Activated CD4-positive, alpha-beta T cell treated with anti-CD3 and anti-CD28 coated beads for 36 hours (primary cell): ENCODE measurements around the gene GLOD5. TPM values are rescaled to one million over a fixed set of nuclear protein-coding genes. Genes with fewer than 3 reads are reported as not detected.
"Not testable (repeated sequence)": the region's sequence is repeated elsewhere in the genome, so short reads cannot be mapped to it uniquely, and the experiment has no call there.

Source experiments
- ATAC-seq: fragments of 200-7000 bp; cut with Tn5 transposase; one replicate; pipeline ENCODE4 v1.10.0; 2021; ENCODE audit warnings: mild to moderate bottlenecking, moderate library complexity
- CTCF ChIA-PET: fragments of 350-600 bp; sonication (Branson Sonifier 250); formaldehyde crosslinking; loops from one replicate; lab custom pipeline; 2021; ENCODE audit warnings: antibody characterized with exemption; lab: Charles Lee
- POLR2A ChIA-PET: fragments of 350-600 bp; sonication (Branson Sonifier 250); formaldehyde crosslinking; loops from one replicate; lab custom pipeline; 2021; ENCODE audit warnings: antibody characterized with exemption, inconsistent platforms; lab: Charles Lee
- DNase-seq: peaks from one replicate; pipeline ENCODE4 v3.0.0-alpha.2; 2020
- H3K27ac Mint-ChIP-seq: one replicate; pipeline ENCODE4 v1.8.0; 2021; ENCODE audit warnings: mixed read lengths
- H3K27me3 Mint-ChIP-seq: one replicate; pipeline ENCODE4 v1.8.0; 2021; ENCODE audit warnings: mixed read lengths
- H3K36me3 Mint-ChIP-seq: one replicate; pipeline ENCODE4 v1.8.0; 2021; ENCODE audit warnings: low read depth, mixed read lengths
- H3K4me1 Mint-ChIP-seq: one replicate; pipeline ENCODE4 v1.8.0; 2021; ENCODE audit warnings: mixed read lengths
- H3K4me3 Mint-ChIP-seq: one replicate; pipeline ENCODE4 v1.8.0; 2021; ENCODE audit warnings: mild to moderate bottlenecking, moderate library complexity, mixed read lengths
- H3K9me3 Mint-ChIP-seq: one replicate; pipeline ENCODE4 v1.8.0; 2021; ENCODE audit warnings: low read depth, mixed read lengths
- intact Hi-C, 2 experiments: fragments of 100-400 bp; cut with DNase I in 1 of 2; cut with micrococcal nuclease in 1 of 2; formaldehyde crosslinking; loops; one replicate each; pipeline versions ENCODE4 v1.14.2 to v1.15.1; 2022 to 2024; cut with DNase I, micrococcal nuclease
- total RNA-seq, 2 experiments: library from RNA; stranded (reverse); gene quantifications; one replicate each; pipeline ENCODE4 v1.2.3, GENCODE V29; 2021

GLOD5 gene
- total RNA-seq, 2 experiments from 2014 or later: not detected

- peaks cover 18% of the 10 kb centered on the region for H3K36me3 Mint-ChIP-seq
- ChIA-PET CTCF (no interaction called here), POLR2A (no interaction called here)
- no peaks in the 10 kb centered on the region for H3K4me1 Mint-ChIP-seq
- ATAC-seq (no peak), DNase-seq (no peak)
- no peak overlapping the region for H3K27ac Mint-ChIP-seq
- intact Hi-C loops: no loop called here
- no peak overlapping the region for H3K4me3 Mint-ChIP-seq
- H3K27me3 Mint-ChIP-seq: no peaks in the 10 kb centered on the region
- H3K9me3 Mint-ChIP-seq: no peaks in the 10 kb centered on the region
Measured at GRCh38 chrX:48815266-48815665, 53.7 kb downstream of the GLOD5 start.

GRCh38 chrX:48816014-48816810 is 54.7 kb downstream of the GLOD5 start:
- POLR2A ChIA-PET: no interaction called here
- no peak overlapping the region for H3K27ac Mint-ChIP-seq
- ATAC-seq (no peak), DNase-seq (no peak)
- no peak overlapping the region for H3K4me3 Mint-ChIP-seq
- CTCF ChIA-PET: no interaction called here
- intact Hi-C loops: no loop called here
- peaks cover 14% of the 10 kb centered on the region for H3K36me3 Mint-ChIP-seq
- no peaks in the 10 kb centered on the region for H3K9me3 Mint-ChIP-seq
- no peaks in the 10 kb centered on the region for H3K4me1 Mint-ChIP-seq
- no peaks in the 10 kb centered on the region for H3K27me3 Mint-ChIP-seq

- intact Hi-C loops: no loop called here
- H3K27ac Mint-ChIP-seq: no peak overlapping the region
- POLR2A ChIA-PET: no interaction called here
Measured at GRCh38 chrX:48818098-48818497, 56.6 kb downstream of the GLOD5 start.

DNA sequence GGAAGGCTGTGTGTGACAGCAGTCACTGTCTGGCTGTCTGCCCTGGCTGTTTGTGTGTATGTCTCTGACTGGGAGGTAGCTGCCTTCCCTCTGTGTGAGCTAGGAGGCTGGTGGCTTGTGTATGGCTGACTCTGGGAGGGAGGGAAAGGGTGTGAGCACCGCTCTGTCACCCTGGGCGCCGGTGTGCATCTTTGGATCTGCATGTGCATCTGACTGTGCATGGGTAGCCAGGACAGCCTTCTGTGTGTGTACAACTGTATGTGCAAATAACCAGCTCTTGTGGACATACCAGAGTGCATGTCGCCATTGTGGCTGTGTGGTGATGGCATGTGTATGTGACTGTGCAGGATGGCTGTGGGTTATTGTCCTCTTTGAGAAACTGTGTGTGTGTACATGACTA is 57.3 kb downstream of the GLOD5 start:
- Mint-ChIP-seq H3K4me3 (no peak overlapping the region), H3K4me1 (no peaks in the 10 kb centered on the region), H3K9me3 (no peaks in the 10 kb centered on the region), H3K27me3 (no peaks in the 10 kb centered on the region), H3K27ac (no peak overlapping the region), H3K36me3 (peaks cover 18% of the 10 kb centered on the region)
- ChIA-PET POLR2A (no interaction called here), CTCF (no interaction called here)
- ATAC-seq (no peak), DNase-seq (no peak)
- intact Hi-C loops: no loop called here

More at GRCh38 chrX:48818098-48818497, 56.6 kb downstream of the GLOD5 start:
- no peak for ATAC-seq
- CTCF ChIA-PET: no interaction called here
- H3K4me1 Mint-ChIP-seq: no peaks in the 10 kb centered on the region
- H3K4me3 Mint-ChIP-seq: no peak overlapping the region
- H3K9me3 Mint-ChIP-seq: no peaks in the 10 kb centered on the region
- DNase-seq: no peak
- no peaks in the 10 kb centered on the region for H3K27me3 Mint-ChIP-seq
- peaks cover 17% of the 10 kb centered on the region for H3K36me3 Mint-ChIP-seq

DNA sequence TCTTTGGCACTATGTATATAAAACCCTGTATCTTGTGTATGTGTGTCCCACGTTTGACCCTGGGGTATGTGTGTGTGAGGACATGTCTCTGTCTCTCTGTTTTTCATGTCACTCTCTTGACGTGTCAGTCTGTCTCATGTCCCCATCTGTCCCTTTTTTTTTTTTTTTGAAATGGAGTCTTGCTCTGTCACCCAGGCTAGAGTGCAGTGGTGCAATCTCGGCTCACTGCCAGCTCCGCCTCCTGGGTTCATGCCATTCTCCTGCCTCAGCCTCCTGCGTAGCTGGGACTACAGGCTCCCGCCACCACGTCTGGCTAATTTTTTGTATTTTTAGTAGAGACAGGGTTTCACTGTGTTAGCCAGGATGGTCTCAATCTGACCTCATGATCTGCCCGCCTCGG is 57.8 kb downstream of the GLOD5 start:
- H3K27me3 Mint-ChIP-seq, H3K4me1 Mint-ChIP-seq, H3K4me3 Mint-ChIP-seq, DNase-seq, H3K9me3 Mint-ChIP-seq, ATAC-seq, POLR2A ChIA-PET, CTCF ChIA-PET, H3K27ac Mint-ChIP-seq, intact Hi-C loops: not testable (repeated sequence)
- peaks cover 17% of the 10 kb centered on the region for H3K36me3 Mint-ChIP-seq

DNA sequence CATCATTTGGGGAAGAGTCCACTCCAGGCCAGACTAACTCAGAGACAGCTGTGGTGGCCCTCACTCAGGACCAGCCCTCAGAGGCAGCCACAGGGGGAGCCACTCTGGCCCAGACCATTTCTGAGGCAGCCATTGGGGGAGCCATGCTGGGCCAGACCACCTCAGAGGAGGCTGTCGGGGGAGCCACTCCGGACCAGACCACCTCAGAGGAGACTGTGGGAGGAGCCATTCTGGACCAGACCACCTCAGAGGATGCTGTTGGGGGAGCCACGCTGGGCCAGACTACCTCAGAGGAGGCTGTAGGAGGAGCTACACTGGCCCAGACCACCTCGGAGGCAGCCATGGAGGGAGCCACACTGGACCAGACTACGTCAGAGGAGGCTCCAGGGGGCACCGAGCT is 61.5 kb downstream of the GLOD5 start:
- H3K9me3 Mint-ChIP-seq: no peaks in the 10 kb centered on the region
- no peak overlapping the region for H3K4me3 Mint-ChIP-seq
- H3K36me3 Mint-ChIP-seq: peaks cover 32% of the 10 kb centered on the region
- CTCF ChIA-PET: interaction anchor here (0.6 kb wide), 1 partner anchor 174 kb away, joined by 3 read pairs; no protein-coding TSS in a partner anchor
- intact Hi-C loops: no loop called here
- POLR2A ChIA-PET: no interaction called here
- ATAC-seq (no peak), DNase-seq (no peak)
- H3K27me3 Mint-ChIP-seq: peaks cover 10% of the 10 kb centered on the region
- peaks cover 3% of the 10 kb centered on the region for H3K4me1 Mint-ChIP-seq
- no peak overlapping the region for H3K27ac Mint-ChIP-seq

Other genes with a start within 250 kb of the GLOD5 start
- gene EBP, start 239.9 kb upstream of the GLOD5 start, total RNA-seq: 100 to 1,000 TPM; 137 to 140 TPM
- gene TBC1D25, start 222.0 kb upstream of the GLOD5 start, total RNA-seq: 10 to 100 TPM; 13.2 to 15.2 TPM
- 100 to 1,000 TPM; 164 to 202 TPM for gene RBM3, start 187.3 kb upstream of the GLOD5 start, total RNA-seq
- 10 to 100 TPM; 27.2 to 39.4 TPM for gene WDR13, start 164.3 kb upstream of the GLOD5 start, total RNA-seq
- gene WAS, start 77.9 kb upstream of the GLOD5 start, total RNA-seq: 100 to 1,000 TPM in 1 of 2 experiments, 10 to 100 TPM in 1; 85.9 to 102 TPM
- 10 to 100 TPM; 30.8 to 31.7 TPM for gene SUV39H1, start 65.0 kb upstream of the GLOD5 start, total RNA-seq
- gene GATA1, start 24.8 kb downstream of the GLOD5 start, total RNA-seq: not detected
- gene HDAC6, start 40.3 kb downstream of the GLOD5 start, total RNA-seq: 10 to 100 TPM; 59.2 to 69.7 TPM
- gene ERAS, start 64.8 kb downstream of the GLOD5 start, total RNA-seq: not detected
- 1 to 10 TPM; 1.3 TPM for gene PCSK1N, start 73.9 kb downstream of the GLOD5 start, total RNA-seq
- gene TIMM17B, start 136.0 kb downstream of the GLOD5 start, total RNA-seq: 10 to 100 TPM; 54.2 to 58.9 TPM
- gene PQBP1, start 136.2 kb downstream of the GLOD5 start, total RNA-seq: 10 to 100 TPM; 73.4 to 75.3 TPM
- gene SLC35A2, start 149.9 kb downstream of the GLOD5 start, total RNA-seq: 10 to 100 TPM; 19.7 to 20.3 TPM
- gene PIM2, start 157.3 kb downstream of the GLOD5 start, total RNA-seq: 100 to 1,000 TPM; 320 TPM
- 10 to 100 TPM; 68.0 to 98.1 TPM for gene OTUD5, start 195.9 kb downstream of the GLOD5 start, total RNA-seq
- 1 to 10 TPM; 2.5 to 2.8 TPM for gene KCND1, start 210.1 kb downstream of the GLOD5 start, total RNA-seq
- 10 to 100 TPM; 57.8 to 63.3 TPM for gene GRIPAP1, start 240.5 kb downstream of the GLOD5 start, total RNA-seq